ENCODE data around the gene PITRM1.

PITRM1 gene

DNA sequence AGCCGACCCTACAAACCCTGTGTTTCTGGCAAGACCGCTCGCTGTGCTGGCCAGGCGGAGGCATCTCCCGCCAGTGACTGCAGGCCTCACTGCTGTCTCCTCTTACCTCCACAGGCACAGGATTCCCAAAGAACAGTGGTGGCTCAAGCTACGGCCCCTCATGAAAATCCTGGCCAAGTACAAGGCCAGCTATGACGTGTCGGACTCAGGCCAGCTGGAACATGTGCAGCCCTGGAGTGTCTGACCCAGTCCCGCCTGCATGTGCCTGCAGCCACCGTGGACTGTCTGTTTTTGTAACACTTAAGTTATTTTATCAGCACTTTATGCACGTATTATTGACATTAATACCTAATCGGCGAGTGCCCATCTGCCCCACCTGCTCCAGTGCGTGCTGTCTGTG lies 36.2 kb downstream of the PITRM1 start:
- DNase-seq: no peak

DNA sequence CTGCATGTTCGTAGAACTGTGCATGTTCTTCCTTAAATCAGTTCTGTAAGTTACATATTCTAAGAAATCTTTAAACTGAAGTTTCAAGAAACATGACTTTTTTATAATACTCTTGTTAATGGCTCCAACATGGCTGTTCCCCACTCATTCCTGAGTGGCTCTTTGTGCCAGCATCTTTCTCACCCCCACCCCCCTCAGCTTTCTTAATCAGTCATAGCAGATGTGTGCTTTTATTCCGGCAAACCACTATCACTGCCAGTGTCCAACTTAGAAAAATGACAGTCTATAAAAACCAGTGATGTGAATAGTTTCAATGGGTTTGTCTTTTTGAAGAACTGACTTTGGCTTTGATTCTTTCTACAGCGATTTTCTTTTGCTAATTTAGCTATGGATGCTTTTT lies 37.6 kb downstream of the PITRM1 start:
- DNase-seq: no peak

DNA sequence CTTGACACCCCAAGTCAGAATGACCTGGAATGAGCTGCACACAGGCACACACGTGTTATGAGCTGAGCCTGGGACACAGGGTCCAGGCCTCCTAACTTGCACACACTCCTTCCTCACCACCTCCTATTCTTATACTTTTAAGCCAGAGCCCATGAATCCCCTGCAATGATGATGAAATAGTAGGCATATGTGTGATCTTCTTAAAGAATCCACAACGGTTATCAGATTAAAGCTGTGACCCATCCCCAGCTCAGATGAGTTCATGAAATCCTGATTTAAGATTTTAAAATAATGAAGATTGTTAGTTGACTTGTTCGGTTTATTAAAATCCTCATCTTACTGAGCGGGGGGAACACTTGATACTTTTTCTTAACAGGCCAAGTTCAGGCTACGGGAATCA lies 38.6 kb downstream of the PITRM1 start:
- DNase-seq: no peak

DNA sequence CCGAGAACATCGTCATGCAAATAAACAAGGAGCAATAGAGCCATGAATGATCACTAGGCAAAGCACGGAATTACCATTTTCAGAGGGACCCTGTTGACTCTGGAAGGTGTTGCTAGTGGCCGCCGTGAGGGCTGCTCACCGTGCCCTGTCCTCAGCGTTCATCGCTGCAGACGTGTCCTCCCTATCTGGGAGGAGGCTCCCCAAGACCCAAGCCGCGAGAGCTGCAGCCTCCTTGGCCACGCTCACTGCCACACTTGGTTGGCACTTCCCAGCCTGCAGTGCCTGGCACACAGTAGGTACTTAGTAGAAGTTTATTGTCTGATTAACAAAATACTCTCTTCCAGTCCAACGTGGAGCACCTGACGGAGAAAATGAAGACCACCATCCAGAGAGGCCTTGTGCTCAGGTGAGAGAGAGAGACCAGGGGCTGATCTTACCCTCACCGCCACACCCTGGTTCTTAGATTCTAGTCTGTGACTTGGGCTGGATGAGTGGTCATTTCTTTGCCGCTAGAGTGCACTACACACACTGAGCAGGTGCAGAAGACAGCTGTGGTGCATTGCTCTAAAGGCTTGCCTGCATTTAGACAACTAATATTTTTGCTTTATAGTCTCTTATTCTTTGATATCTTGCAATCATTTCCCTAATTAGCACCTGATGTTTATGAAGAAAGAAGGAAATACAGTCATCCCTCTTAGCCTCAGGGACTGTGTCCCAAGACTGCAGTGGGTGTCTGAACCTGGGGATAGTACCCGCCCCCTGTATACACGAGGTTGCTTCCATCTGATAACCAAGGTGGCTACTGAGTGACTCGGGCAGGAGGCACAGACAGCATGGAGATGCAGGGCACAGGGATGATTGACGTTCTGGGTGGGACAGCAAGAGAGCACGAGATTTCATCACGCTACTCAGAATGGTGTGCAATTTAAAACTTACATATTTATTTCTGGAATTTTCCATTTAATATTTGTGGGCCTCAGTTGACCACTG lies 40.3 kb downstream of the PITRM1 start:
- DNase-seq: no peak

DNA sequence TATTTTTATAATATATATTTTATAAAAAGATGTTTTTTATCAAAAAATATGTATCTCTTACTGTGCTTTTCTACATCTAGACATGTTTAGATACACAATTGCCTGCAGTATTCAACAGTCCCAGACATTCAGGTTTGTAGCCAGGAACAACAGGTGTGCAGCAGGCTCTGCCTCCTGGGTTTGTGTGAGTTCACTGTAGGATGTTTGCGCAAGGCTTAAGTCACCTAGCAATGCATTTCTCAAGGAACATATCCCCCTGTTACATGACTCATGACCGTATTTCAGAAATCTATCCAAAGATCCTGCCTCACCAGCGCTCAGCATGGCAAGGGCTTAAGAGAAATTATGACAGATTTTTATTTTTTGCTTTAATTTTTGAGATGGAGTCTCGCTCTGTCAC lies 41.5 kb downstream of the PITRM1 start:
- DNase-seq: no peak

DNA sequence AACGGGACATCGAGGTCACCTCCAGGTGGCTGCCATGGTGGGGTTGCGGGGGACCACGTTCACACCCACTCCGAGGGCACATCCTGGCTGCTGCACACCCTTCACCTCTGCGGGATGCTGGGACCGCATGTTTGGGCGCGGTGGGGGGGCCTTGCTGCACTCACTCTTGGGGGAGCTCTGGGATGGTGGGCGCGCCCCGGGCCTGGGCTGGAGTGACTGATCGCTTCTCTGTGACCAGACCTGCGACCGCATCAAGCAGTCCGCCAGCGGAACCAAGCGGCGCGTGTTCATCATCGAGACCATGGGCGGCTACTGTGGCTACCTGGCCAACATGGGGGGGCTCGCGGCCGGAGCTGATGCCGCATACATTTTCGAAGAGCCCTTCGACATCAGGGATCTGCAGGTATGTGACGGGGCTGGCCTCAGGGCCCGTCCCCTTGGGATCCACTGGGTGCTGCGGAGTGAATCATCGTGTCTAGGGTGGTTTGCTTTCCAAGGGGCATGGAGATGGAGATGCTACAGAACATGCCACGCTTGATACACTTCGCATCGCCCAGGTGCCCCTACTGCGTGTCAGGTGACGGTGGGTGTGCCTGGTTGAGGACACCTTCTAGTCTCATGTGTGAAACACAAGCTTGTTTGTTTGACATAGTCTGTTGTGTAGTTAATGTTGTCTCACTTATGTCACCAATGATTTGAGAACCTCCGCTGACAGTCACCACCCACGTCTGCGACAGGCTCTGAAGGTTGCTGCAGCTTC lies 42.8 kb downstream of the PITRM1 start:
- no peak for DNase-seq

DNA sequence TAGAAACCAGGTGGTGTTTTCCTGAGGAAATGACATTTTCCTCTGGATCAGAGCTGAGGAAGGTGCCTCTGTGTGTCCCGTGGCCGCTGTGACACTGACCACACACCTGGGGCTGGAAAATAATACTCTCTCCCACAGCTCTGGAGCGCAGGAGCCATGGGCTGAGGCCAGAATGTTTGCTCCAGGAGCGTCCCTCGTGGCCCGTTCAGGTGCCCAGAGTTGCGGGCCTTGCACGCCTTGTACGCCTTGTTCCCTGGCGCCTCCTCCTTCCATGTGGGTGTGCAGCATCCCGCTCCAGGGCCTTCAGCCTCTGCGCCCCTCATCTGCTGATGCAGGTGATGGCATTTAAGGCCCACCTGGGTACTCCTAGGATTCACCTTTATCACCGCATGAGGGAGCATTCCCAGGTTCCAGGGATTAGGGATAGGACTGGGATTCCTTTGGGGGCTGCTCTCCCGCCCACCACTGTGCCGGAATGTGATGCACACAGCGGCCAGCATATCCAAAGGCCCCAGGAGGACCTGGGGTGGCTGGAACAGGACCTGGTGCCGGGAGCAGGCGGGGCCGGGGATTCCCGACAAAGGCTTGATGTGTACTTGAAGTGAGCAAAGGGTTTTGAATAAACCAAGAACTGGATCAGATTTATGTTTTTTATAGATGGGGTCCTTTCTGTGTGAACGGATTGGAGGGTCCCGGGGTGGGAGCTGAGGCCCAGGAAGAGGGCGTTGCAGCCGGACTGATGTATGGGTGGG lies 44.0 kb downstream of the PITRM1 start:
- DNase-seq: no peak

DNA sequence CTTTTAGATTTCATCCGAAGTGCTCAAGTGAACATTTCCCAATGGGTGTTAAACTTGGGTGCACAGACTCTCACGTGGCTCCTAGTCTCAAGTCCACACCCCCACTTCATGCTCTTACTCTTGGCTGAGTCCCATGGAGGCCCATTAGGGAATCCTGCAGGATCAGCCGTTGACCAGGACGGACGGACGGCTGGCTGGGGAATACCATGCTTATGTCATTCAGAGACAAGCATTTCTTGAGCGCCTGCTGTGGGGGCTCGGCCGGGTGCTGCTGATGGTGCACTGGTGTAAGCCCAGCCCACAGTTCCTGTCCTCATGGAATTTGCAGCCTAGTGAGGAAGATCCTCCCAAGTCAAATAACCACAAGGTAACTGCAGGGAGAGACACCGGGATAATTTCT lies 44.7 kb downstream of the PITRM1 start:
- DNase-seq: no peak

DNA sequence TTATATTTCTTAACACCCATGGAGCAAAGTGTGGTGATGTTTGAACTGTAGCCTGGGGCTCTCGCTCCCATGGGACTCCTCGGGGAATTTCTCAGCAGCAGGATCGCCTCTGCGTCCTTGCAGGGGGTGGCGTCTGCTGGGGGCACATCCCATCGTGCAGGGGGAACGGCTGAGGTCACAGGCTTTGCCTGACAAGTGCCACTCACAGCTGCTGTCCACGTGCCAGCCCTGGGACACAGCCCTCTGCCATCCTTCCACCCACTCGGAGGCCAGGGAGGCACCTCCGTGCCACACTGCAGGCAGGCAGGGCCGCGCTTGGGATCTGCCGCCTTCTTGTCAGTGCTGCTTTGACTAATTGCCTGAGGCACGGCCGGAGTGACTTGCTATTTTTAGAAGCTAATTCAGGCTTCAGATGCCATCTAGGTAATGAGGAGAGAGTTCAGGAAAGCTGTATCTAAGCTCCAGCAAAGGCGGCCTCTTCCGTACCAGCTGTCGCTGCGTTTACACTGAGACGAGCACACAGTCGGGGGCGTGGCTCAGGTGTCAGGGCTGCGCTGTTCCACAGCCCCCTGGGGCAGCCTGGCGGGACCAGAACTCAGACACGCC lies 45.7 kb downstream of the PITRM1 start:
- DNase-seq: no peak

DNA sequence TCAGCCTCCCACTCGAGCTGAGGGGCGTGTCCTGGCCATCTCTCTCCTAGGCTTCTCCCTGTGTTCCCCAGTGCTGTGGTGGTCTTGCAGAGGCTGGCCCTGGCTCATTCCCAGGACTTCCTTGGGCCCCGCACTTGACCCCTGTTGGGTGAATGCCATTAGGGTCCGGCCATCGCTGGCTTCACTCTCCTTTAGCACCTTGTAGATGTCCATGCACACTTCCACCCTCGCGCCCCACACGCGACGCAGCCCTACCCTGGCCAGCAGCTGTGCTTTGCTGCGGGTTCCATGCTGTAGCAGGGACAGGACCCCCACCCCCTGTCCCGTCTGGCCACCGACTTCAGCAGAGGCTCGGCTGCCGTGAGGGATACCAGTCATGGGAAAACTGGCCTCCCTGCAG lies 46.3 kb downstream of the PITRM1 start:
- DNase-seq: no peak

DNA sequence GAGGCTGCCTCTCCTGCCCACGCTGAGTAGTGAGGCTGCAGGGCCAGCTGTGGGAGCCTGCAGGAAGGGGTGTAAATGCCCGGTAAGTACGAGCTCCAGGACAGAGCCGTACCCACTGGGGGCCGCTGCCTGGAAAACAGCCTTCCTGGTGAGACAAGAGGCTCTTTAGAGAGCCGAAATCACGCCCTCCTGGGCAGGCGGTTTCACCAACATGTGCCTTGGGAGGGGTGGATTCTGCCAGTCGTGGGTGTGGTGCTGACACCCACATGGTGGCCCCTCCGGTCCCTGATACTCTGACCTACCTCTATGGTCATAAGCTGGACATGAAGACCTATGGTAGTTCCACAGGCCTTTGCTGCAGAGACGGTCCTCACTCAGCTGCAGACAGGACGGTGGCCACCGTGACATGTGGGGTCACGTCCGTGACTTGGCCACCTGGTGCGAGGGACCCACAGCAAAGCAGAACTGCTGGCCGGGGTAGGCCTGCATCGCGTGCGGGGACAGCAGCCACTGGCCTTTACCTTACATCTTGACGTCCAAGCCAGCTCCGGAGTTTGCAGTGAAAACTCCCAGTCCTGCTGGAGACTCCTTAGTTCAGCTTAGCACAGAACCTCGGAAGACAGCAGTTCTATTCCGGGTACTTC lies 46.9 kb downstream of the PITRM1 start:
- DNase-seq: no peak

DNA sequence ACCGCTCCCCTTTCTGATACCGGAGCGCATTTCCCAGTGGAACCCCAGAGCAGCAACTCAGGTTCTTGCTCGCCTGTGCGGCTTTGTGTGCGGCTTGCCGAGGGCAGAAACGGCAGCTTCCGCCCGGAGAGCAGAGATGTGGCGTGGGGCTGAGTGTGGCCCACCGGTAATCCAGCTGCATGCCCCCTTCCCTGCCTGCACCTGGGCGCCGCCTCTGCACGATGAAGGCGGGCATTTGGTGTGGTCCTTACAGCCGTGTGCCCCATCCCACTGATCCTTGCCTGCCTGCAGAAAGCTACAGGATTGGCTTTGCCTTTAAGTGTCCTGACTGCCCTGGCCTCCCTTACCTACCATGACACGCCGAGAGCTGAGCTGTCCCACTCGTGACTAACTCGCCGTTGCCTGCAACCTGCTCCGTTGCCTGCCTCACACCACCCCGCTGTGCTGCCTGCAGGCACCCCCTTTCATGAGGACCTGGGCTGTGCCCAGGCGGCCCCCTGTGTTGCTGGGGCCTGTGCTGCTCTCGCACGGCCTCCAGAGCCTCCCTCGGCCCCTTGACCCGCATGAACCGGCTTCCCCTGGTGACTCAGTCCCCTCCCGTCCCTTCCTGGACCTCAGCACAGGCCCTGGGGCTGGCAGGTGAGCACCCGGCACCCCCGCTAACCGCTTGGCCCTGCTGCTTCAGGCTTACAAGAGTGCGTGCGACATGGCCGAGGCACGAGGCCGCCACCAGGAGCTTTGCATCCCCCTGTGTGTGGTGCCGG lies 48.0 kb downstream of the PITRM1 start:
- DNase-seq: no peak

DNA sequence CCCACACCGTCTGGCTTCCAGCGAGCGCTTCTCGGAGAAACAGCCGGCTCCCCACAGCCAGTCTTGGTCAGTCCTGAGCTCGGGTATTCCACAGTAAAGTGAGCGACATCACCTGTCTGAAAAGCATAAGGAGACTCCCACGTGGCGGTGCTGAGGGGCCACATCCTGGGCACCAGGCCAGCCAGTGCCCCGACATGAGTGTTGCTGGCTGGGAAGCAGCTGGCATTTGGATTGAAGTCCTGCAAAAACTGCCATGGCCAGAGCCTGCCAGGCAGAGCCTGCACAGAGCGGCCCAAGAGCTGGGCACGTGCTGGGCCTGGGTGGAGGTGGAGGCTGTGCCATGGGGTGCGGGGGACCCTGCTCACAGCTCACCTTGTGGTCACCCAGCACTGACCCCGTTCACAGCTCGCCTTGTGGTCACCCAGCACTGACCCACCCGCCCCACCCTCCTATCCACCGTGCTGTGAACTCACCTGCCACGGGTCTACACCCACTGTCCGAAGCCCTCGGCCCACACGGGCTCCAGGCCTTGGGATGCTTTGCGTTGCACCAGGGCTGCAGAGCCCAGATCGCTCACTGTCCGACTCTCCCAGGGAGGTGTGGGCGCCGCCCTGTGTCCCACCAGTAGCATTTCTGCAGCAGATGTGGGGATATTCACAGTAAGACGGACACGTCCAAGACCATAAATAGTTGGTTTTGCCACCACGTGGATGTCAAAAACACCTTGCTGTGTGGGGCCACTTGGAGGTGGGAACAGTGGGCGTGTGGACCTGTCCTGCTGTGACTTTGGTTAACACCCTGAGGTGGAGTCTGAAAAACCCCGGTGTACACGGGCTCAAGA lies 48.8 kb downstream of the PITRM1 start:
- no peak for DNase-seq

DNA sequence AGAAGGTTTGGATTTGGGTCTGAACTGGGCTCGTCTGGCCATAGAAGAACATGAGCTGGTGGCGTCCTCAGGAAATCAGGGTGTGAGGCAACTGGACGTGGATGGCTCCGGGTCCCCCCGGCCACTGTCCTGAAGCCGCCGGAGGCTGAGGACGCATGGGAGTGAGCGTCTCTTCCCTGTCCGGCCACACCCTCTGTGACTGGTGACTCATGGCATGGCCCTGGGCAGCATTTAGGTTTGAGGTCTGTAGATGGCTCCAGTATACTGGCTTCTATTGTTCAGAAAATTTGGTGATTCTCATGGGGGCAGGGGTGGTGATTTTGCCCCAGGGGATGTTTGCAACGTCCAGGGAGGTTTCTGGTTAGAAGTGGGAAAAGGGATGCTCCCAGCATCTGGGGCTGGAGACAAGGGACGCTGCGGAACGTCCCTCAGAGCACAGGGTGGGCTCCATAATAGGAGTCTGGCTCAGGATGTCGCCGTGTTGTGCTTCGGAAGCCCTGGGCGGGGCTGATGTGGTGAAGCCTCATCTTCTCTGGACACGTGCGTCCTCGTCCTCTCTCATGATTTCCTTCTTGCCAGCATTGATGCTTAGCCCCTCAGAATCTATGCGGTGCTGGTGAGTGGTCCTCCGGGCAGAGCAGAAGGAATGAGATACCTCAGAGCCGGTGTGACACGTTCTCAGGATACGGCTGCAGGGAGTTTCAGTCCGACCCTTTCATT lies 49.9 kb downstream of the PITRM1 start:
- no peak for DNase-seq

DNA sequence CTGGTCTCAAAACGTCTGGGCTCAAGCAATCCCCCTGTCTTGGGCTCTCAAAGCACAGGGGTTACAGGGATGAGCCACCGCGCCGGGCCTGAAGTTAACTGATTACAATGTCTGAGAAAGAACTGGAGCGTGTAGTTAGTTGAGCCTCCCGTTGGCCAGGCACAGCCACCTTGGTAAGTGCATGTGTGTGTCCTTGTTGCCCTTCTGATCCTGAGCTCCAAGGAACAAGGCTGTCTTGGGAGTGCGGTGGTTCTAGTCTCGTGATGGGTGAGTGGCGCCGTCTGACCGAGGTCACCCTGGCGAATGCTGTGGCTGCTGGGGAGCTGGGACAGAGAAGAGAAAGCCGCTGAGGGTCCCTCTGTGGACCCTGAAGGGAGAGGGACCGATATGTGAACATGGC lies 50.5 kb downstream of the PITRM1 start:
- DNase-seq: no peak

DNA sequence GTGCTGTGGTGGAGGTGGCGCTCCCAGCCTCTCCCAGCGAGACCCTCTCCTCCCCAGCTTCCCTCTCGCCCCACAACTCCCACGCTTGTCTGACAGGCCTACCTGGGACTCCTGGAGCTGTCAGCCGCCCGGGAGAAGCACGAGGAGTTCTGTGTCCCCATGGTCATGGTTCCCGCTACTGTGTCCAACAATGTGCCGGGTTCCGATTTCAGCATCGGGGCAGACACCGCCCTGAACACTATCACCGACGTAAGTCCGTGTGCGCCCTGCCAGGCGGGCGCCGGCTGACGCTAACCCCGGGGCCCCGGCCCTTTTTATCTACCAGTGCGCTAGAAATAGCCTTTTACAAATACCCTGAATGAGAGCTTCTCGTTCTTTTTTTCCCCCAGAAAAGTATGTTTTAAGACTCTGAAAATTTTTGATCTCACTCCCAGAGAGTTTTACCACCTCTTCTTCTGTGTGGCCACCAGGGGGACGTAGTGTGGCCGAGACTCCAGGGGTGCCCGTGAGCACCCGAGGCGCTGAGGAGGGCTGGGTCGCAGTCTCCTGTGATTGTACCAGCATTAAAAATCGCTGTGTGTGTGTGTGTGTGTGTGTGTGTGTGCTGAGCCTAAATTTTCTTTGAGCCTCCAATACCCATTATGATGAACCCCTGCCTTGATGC lies 52.7 kb downstream of the PITRM1 start:
- DNase-seq: no peak

DNA sequence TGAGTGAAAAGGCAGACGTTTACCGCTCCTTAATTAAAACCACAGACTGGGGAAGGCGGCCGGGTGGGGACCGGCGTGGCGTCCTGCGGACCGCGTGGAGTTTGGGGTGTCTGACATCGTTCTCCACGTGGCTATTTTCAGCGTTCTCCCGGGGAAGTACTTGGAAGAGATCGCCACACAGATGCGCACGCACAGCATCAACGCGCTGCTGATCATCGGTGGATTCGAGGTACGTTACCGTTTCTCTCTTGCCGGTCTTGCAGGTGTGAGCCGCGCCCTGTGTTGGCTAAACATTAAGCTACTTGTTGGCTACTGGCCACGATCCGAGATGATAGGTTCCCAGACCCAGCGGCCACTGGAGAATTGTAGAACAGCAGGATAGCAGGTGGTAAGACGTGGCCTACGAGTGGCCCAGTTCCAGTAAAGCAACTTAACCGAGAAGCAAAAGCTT lies 53.9 kb downstream of the PITRM1 start:
- DNase-seq: no peak

DNA sequence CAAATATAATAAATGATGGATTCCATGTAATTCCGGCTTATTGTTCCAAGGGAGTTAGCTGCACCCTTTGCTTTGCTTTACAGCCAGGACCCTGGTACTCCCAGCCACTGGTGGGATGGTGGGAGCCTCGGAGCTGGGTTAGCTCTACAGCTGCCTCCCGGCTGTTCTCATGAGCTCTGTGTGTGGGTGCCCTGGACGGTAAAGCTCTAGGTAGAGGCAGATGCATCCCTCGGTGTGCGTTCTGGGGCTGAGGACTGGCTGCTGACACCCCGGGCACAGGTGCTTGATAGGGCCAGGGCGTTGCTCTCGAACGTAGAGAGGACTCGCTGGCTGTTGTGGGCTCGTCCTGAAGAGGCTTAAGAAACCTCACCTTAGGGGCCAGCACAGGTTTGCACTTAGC lies 55.1 kb downstream of the PITRM1 start:
- DNase-seq: no peak

DNA sequence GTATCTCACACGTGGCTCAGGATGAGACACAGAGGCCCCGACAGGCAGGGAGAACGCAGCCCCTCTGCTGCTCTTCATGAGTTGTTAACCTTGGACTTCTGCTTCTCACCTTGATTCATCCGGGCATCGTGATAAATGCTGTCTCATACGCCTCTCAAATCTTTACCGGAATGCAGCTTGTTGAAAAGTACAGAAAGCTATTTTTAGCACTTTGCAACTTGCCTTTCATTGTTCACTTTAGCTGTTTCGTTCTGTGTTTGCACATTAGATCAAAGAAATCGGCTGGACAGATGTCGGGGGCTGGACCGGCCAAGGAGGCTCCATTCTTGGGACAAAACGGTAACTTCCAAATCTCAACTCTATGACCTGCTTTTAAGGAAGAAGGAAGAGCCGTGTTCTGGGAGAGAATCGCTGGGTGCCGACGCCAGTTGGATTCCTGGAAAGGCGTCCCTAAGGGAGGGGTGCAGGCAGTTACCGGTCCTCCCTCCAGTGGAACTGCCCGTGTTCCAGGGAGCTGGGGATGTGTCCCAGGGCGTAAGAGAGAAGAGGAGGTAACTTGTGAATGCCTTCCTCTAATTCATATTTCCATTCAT lies 56.0 kb downstream of the PITRM1 start:
- no peak for DNase-seq
